ENCODE data around the gene SEC16B.

Gene SEC16B, protein sequence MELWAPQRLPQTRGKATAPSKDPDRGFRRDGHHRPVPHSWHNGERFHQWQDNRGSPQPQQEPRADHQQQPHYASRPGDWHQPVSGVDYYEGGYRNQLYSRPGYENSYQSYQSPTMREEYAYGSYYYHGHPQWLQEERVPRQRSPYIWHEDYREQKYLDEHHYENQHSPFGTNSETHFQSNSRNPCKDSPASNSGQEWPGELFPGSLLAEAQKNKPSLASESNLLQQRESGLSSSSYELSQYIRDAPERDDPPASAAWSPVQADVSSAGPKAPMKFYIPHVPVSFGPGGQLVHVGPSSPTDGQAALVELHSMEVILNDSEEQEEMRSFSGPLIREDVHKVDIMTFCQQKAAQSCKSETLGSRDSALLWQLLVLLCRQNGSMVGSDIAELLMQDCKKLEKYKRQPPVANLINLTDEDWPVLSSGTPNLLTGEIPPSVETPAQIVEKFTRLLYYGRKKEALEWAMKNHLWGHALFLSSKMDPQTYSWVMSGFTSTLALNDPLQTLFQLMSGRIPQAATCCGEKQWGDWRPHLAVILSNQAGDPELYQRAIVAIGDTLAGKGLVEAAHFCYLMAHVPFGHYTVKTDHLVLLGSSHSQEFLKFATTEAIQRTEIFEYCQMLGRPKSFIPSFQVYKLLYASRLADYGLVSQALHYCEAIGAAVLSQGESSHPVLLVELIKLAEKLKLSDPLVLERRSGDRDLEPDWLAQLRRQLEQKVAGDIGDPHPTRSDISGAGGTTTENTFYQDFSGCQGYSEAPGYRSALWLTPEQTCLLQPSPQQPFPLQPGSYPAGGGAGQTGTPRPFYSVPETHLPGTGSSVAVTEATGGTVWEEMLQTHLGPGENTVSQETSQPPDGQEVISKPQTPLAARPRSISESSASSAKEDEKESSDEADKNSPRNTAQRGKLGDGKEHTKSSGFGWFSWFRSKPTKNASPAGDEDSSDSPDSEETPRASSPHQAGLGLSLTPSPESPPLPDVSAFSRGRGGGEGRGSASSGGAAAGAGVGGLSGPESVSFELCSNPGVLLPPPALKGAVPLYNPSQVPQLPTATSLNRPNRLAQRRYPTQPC

DNA sequence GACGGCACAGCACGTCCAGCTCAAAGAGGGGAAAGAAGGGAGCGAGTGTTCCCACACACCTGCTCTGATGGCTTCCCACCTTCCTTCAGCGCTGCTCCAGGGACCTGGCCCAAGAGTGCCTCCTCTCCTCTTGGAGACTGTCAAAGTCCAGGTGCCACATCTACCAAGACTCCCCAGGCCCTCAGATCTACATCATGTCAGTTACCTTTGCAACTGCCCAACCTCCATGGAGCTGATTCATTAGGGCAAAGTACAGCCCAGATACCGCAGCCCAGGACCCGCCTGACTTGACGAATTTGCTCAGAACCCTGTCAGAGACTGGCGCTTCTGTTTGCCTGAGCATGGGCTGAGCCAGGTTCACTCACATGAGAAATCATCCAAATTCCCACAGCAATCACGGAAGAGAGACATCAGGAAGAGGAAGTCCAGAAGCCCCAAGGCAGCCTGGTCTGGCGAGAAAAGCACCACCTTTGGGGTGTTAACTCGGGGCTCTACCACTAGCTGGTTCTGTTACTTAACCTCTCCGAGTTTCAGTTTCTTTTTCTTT, at the start of gene SEC16B:
Gene SEC16B, minus strand, starts transcription at position 234 of the 547 bp plus-strand sequence. CDS start 2,077 bp downstream, outside the sequence.
- Histone ChIP-seq H3K27ac (no peak within 1 kb of the TSS), H3K4me3 (no peak within 1 kb of the TSS)
- DNase-seq (ENCODE audit: low spot score), result no peak
- TF ChIP-seq, protein P1, sequence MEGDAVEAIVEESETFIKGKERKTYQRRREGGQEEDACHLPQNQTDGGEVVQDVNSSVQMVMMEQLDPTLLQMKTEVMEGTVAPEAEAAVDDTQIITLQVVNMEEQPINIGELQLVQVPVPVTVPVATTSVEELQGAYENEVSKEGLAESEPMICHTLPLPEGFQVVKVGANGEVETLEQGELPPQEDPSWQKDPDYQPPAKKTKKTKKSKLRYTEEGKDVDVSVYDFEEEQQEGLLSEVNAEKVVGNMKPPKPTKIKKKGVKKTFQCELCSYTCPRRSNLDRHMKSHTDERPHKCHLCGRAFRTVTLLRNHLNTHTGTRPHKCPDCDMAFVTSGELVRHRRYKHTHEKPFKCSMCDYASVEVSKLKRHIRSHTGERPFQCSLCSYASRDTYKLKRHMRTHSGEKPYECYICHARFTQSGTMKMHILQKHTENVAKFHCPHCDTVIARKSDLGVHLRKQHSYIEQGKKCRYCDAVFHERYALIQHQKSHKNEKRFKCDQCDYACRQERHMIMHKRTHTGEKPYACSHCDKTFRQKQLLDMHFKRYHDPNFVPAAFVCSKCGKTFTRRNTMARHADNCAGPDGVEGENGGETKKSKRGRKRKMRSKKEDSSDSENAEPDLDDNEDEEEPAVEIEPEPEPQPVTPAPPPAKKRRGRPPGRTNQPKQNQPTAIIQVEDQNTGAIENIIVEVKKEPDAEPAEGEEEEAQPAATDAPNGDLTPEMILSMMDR (IDR thresholded peaks at IDR 0.05), result no peak

DNA sequence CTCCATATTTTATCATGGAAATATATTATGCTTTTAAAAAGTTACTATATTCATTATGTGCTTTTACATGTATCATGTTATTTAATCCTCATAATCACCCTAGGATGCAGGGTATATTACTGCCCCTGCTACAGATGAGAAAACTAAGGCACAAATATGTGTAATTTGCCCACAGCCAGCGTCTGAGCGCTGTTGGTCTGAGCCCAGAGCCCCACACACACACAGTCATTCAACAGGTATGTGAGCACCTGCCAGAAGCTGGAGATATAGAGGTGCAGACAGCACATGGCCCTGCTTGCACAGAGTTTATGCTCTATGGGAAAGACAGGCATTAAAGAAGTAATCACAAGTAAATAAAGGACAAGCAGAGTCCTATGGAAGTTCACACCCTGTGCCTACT, 49.8 kb upstream of the SEC16B start:
- Histone ChIP-seq H3K4me3 (no peak overlapping the region), H3K27ac (no peak overlapping the region)
- no peak for DNase-seq (ENCODE audit: low spot score)
- TF ChIP-seq, protein P1 (IDR thresholded peaks at IDR 0.05), result no peak

DNA sequence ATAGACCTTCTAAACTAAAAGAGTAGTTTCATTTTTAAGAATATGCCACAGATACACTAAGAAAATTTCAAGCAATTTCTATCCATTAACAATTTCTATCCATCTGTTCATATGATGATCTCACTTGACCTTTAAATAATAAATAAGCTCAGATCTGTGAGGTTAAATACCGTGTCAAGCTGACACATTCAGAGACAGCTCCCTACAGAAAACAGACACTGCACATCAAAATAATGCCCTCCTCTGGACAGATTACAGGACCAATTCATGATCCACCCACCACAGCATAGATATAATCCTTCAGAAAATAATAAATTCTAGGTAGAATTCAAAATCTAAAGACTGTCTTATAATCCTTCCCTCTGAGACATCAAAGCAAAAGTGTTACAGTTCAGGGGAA, 49.4 kb upstream of the SEC16B start:
- no peak overlapping the region for H3K27ac ChIP-seq
- no peak for DNase-seq (ENCODE audit: low spot score)
- TF ChIP-seq, protein P1 (IDR thresholded peaks at IDR 0.05), result no peak
- H3K4me3 ChIP-seq, result no peak overlapping the region

DNA sequence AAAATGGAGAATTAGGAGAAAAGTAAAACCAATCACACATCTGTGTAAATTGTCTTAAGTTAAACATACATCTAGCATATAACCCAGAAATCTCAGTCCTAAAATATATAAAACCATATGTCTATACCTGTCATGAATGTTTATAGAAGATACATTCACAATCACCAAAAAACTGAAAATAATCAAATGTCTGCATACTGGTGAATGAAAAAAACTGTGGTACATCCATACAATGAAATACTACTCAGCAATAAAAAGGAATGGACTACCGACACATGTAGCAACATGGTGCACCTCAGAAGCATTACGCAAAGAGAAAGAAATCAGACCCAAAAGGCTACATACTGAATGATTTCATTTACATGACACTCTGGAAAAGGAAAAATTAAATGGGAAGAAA, 47.7 kb upstream of the SEC16B start:
- DNase-seq (ENCODE audit: low spot score), result no peak
- H3K27ac ChIP-seq, result no peak overlapping the region
- no peak overlapping the region for H3K4me3 ChIP-seq
- TF ChIP-seq, protein P1 (IDR thresholded peaks at IDR 0.05), result no peak

DNA sequence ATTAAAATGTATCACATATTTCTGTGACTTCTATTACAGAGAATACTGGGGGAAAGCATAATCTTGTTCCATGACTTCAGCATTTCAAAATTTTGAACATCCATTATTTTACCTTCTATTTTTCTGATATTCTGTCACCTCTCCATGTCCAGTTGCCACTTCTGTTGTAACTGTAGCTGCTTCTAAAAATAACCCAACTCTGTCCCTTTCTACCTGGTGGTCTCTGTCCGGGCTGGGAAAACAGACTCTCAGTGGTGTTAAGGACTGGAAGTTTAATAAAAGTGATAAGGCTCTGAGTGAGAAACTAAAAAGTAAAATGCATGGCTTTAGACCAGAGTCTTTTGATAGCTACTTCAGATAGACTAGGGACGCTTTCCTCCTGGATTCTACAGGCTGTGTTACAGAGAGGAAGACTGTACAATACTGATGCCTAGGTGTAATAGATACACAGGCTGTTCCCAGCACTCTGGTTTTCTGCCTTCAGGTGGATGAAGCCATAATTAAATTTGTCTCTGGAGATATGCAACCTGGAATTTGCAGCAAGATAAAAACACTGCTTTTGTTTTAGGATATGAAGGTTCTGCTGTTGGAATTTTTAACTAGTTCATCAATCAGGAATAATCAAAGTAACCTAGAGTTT, 42.1 kb upstream of the SEC16B start:
- Histone ChIP-seq H3K4me3 (no peak overlapping the region), H3K27ac (no peak overlapping the region)
- DNase-seq (ENCODE audit: low spot score), result no peak
- TF ChIP-seq, protein P1 (IDR thresholded peaks at IDR 0.05), result no peak

DNA sequence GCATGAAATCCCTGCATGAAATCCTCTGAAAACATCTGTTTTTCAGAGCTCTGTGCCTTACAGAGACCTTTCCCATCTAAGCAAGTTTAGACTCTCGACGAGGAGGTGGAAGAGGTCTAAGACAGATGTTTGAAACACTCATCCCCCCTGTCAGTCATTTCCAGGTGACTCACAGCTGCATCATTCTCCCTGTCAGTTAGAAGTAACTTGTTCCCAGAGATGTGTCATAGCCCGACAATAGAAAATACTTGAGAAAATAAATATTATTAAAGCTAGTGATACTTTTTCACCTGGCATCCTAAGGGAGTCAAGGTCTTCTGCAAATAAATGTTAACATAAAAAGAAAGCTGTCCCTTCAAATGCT, 41.6 kb upstream of the SEC16B start:
- Histone ChIP-seq H3K4me3 (no peak overlapping the region), H3K27ac (no peak overlapping the region)
- DNase-seq (ENCODE audit: low spot score), result no peak
- TF ChIP-seq, protein P1 (IDR thresholded peaks at IDR 0.05), result no peak
